HG02642 (cell line): Measurements from ENCODE around the gene NUBP2.

Experiments
- ATAC-seq: cut with Tn5 transposase; IDR thresholded peaks from one replicate; pipeline ENCODE4 v1.9.1; 2021; ENCODE audit warnings: mild to moderate bottlenecking; ENCODE audit not compliant: unreplicated experiment, poor library complexity

NUBP2 gene

GRCh38 chr16:1781758-1782407, 877 bp upstream of the NUBP2 start:
- peak; percentile 6 for ATAC-seq

GRCh38 chr16:1784977-1785845, 2.5 kb downstream of the NUBP2 start:
- ATAC-seq: no peak

- ATAC-seq: no peak
Measured at GRCh38 chr16:1785846-1786170, 3.0 kb downstream of the NUBP2 start.

GRCh38 chr16:1786242-1787055, 3.7 kb downstream of the NUBP2 start:
- no peak for ATAC-seq

GRCh38 chr16:1787056-1787321, 4.2 kb downstream of the NUBP2 start:
- ATAC-seq: no peak

- ATAC-seq: no peak
Measured at GRCh38 chr16:1787322-1788094, 4.7 kb downstream of the NUBP2 start.

GRCh38 chr16:1788095-1788707, 5.4 kb downstream of the NUBP2 start:
- ATAC-seq: no peak

- ATAC-seq: no peak
Measured at GRCh38 chr16:1788708-1789100, 5.9 kb downstream of the NUBP2 start.

GRCh38 chr16:1789643-1790045, 6.9 kb downstream of the NUBP2 start:
- ATAC-seq: no peak

GRCh38 chr16:1790261-1790610, 7.5 kb downstream of the NUBP2 start:
- no peak for ATAC-seq

- no peak for ATAC-seq
Measured at GRCh38 chr16:1790611-1791255, 8.0 kb downstream of the NUBP2 start.

GRCh38 chr16:1791256-1791942, 8.6 kb downstream of the NUBP2 start:
- no peak for ATAC-seq

GRCh38 chr16:1791943-1792812, 9.4 kb downstream of the NUBP2 start:
- ATAC-seq: no peak

- no peak for ATAC-seq
Measured at GRCh38 chr16:1792836-1793577, 10.2 kb downstream of the NUBP2 start.

- ATAC-seq: no peak
Measured at GRCh38 chr16:1793578-1794220, 10.9 kb downstream of the NUBP2 start, which contains the start of gene IGFALS. TSS of gene IGFALS (minus strand) at chr16:1793705. CDS start at chr16:1793652, 53 bp downstream.

GRCh38 chr16:1794221-1794871, 11.6 kb downstream of the NUBP2 start:
- no peak for ATAC-seq
